ENCODE measurements around the gene LLCFC1. TPM values are rescaled to one million over a fixed set of nuclear protein-coding genes. Genes with fewer than 3 reads are reported as not detected.

LLCFC1 gene
- total and polyA plus RNA-seq, 2 of the 13 experiments (the other 11 are each of a cell fraction or from before 2014, with no cell fraction given), result not detected

Other genes with a start within 250 kb of the LLCFC1 start
- not detected in 2 replicates for gene PRSS1, start 190.0 kb upstream of the LLCFC1 start, total RNA-seq (2016; rRNA removed; fragmentation: Illumina TruSeq; extraction: Trizol)
- gene PRSS1, start 190.0 kb upstream of the LLCFC1 start, polyA plus RNA-seq (2011; rRNA removed), result not detected in 2 replicates
- not detected in 2 replicates for gene PRSS2, start 168.5 kb upstream of the LLCFC1 start, total RNA-seq (2016; rRNA removed; fragmentation: Illumina TruSeq; extraction: Trizol)
- not detected in 2 replicates for gene PRSS2, start 168.5 kb upstream of the LLCFC1 start, polyA plus RNA-seq (2011; rRNA removed)
- not detected in 2 replicates for gene EPHB6, start 84.4 kb upstream of the LLCFC1 start, total RNA-seq (2016; rRNA removed; fragmentation: Illumina TruSeq; extraction: Trizol)
- gene EPHB6, start 84.4 kb upstream of the LLCFC1 start, polyA plus RNA-seq (2011; rRNA removed), result not detected in 2 replicates
- not detected in 2 replicates for gene TRPV6, start 53.7 kb upstream of the LLCFC1 start, total RNA-seq (2016; rRNA removed; fragmentation: Illumina TruSeq; extraction: Trizol)
- not detected in 2 replicates for gene TRPV6, start 53.7 kb upstream of the LLCFC1 start, polyA plus RNA-seq (2011; rRNA removed)
- gene TRPV5, start 5.7 kb upstream of the LLCFC1 start, total RNA-seq (2016; rRNA removed; fragmentation: Illumina TruSeq; extraction: Trizol), result not detected in 2 replicates
- not detected in 2 replicates for gene TRPV5, start 5.7 kb upstream of the LLCFC1 start, polyA plus RNA-seq (2011; rRNA removed)
- not detected in 2 replicates for gene KEL, start 22.9 kb downstream of the LLCFC1 start, total RNA-seq (2016; rRNA removed; fragmentation: Illumina TruSeq; extraction: Trizol)
- gene KEL, start 22.9 kb downstream of the LLCFC1 start, polyA plus RNA-seq (2011; rRNA removed), result 0.03 and 0.09 TPM in 2 replicates
- not detected in 2 replicates for gene OR9A2, start 87.6 kb downstream of the LLCFC1 start, total RNA-seq (2016; rRNA removed; fragmentation: Illumina TruSeq; extraction: Trizol)
- gene OR9A2, start 87.6 kb downstream of the LLCFC1 start, polyA plus RNA-seq (2011; rRNA removed), result not detected in 2 replicates
- gene OR6V1, start 112.9 kb downstream of the LLCFC1 start, total RNA-seq (2016; rRNA removed; fragmentation: Illumina TruSeq; extraction: Trizol), result not detected in 2 replicates
- not detected in 2 replicates for gene OR6V1, start 112.9 kb downstream of the LLCFC1 start, polyA plus RNA-seq (2011; rRNA removed)
- not detected in 2 replicates for gene PIP, start 192.6 kb downstream of the LLCFC1 start, total RNA-seq (2016; rRNA removed; fragmentation: Illumina TruSeq; extraction: Trizol)
- gene PIP, start 192.6 kb downstream of the LLCFC1 start, polyA plus RNA-seq (2011; rRNA removed), result not detected in 2 replicates
- gene TAS2R39, start 243.9 kb downstream of the LLCFC1 start, total RNA-seq (2016; rRNA removed; fragmentation: Illumina TruSeq; extraction: Trizol), result not detected in 2 replicates
- not detected in 2 replicates for gene TAS2R39, start 243.9 kb downstream of the LLCFC1 start, polyA plus RNA-seq (2011; rRNA removed)

Data from HepG2 (cell line).